NT2/D1 (cell line): Measurements from ENCODE around the gene POLN.

ENCODE experiments used
- DNase-seq: peaks from one replicate; pipeline ENCODE4 v3.0.0-alpha.2; 2011; ENCODE audit warnings: low read depth, low spot score
- H3K27me3 ChIP-seq: 2 replicates; pipeline ENCODE4 v1.6.0; 2011; ENCODE audit warnings: mild to moderate bottlenecking; ENCODE audit not compliant: insufficient read length, insufficient read depth
- H3K36me3 ChIP-seq: 2 replicates; pipeline ENCODE4 v1.6.1; 2011; ENCODE audit warnings: mild to moderate bottlenecking, low read length, mixed read lengths; ENCODE audit not compliant: insufficient read depth, insufficient read length
- H3K4me1 ChIP-seq: 2 replicates; pipeline ENCODE4 v1.5.1; 2011; ENCODE audit not compliant: insufficient read depth, insufficient read length
- H3K4me3 ChIP-seq: 2 replicates; pipeline ENCODE4 v1.5.1; 2011; ENCODE audit warnings: low read depth; ENCODE audit not compliant: insufficient read length
- H3K9ac ChIP-seq: 2 replicates; pipeline ENCODE4 v1.6.0; 2011; ENCODE audit warnings: low read depth; ENCODE audit not compliant: insufficient read length
- H3K9me3 ChIP-seq: 2 replicates; pipeline ENCODE4 v1.5.1; 2011; ENCODE audit warnings: mild to moderate bottlenecking, low read length; ENCODE audit not compliant: insufficient read depth
- SUZ12 ChIP-seq: IDR thresholded peaks from 2 replicates; pipeline ENCODE4 v1.6.1; 2011; ENCODE audit not compliant: insufficient read length, insufficient read depth; ENCODE audit errors: extremely low read depth
- YY1 ChIP-seq: IDR thresholded peaks from 2 replicates; pipeline ENCODE4 v1.6.1; 2011; ENCODE audit not compliant: insufficient read length, insufficient read depth
- ZNF274 ChIP-seq: IDR thresholded peaks from 2 replicates; pipeline ENCODE4 v1.6.1; 2011; ENCODE audit warnings: mild to moderate bottlenecking, low read depth, low read length

Gene POLN

GRCh38 chr4:2125831-2126230 is 116.1 kb downstream of the POLN start:
- DNase-seq, result no peak
- H3K27me3 ChIP-seq, result no peaks in the 10 kb centered on the region
- H3K36me3 ChIP-seq, result no peaks in the 10 kb centered on the region
- no peak overlapping the region for H3K4me3 ChIP-seq
- no peaks in the 10 kb centered on the region for H3K4me1 ChIP-seq
- H3K9ac ChIP-seq, result no peak overlapping the region
- TF ChIP-seq SUZ12 (no peak), YY1 (no peak), ZNF274 (no peak)
- peaks cover 2% of the 10 kb centered on the region; the same call in 1 of the 2 replicates for H3K9me3 ChIP-seq

GRCh38 chr4:2125023-2125422 is 116.9 kb downstream of the POLN start:
- H3K36me3 ChIP-seq, result no peaks in the 10 kb centered on the region
- H3K9ac ChIP-seq, result no peak overlapping the region
- no peak overlapping the region for H3K4me3 ChIP-seq
- TF ChIP-seq SUZ12, result no peak
- TF ChIP-seq YY1, result no peak
- no peak for TF ChIP-seq ZNF274
- no peaks in the 10 kb centered on the region for H3K27me3 ChIP-seq
- H3K9me3 ChIP-seq, result no peaks in the 10 kb centered on the region
- no peak for DNase-seq
- no peaks in the 10 kb centered on the region for H3K4me1 ChIP-seq

GRCh38 chr4:2116687-2117400 is 125.1 kb downstream of the POLN start:
- TF ChIP-seq YY1 (no peak), ZNF274 (no peak), SUZ12 (no peak)
- Histone ChIP-seq H3K27me3 (no peaks in the 10 kb centered on the region), H3K4me3 (no peak overlapping the region), H3K36me3 (no peaks in the 10 kb centered on the region), H3K4me1 (no peaks in the 10 kb centered on the region), H3K9me3 (no peaks in the 10 kb centered on the region), H3K9ac (no peak overlapping the region)
- DNase-seq, result no peak

- H3K36me3 ChIP-seq, result no peaks in the 10 kb centered on the region
- no peaks in the 10 kb centered on the region for H3K27me3 ChIP-seq
- no peak for TF ChIP-seq SUZ12
- TF ChIP-seq ZNF274, result no peak
- no peak for TF ChIP-seq YY1
- H3K9ac ChIP-seq, result no peak overlapping the region
- H3K4me1 ChIP-seq, result no peaks in the 10 kb centered on the region
- H3K4me3 ChIP-seq, result no peak overlapping the region
- DNase-seq, result no peak
- peaks cover 30% of the 10 kb centered on the region for H3K9me3 ChIP-seq
Measured at GRCh38 chr4:2105559-2105958, 136.4 kb downstream of the POLN start.

- Histone ChIP-seq H3K4me3 (no peak overlapping the region), H3K9me3 (peaks cover 30% of the 10 kb centered on the region), H3K36me3 (no peaks in the 10 kb centered on the region), H3K27me3 (no peaks in the 10 kb centered on the region), H3K4me1 (no peaks in the 10 kb centered on the region), H3K9ac (no peak overlapping the region)
- DNase-seq, result no peak
- TF ChIP-seq ZNF274, result no peak
Measured at GRCh38 chr4:2104556-2105345, 137.2 kb downstream of the POLN start.

GRCh38 chr4:2103843-2104547 is 137.9 kb downstream of the POLN start:
- DNase-seq, result no peak
- no peak overlapping the region for H3K4me3 ChIP-seq
- TF ChIP-seq ZNF274 (no peak), SUZ12 (no peak), YY1 (no peak)
- H3K9ac ChIP-seq, result no peak overlapping the region
- H3K27me3 ChIP-seq, result no peaks in the 10 kb centered on the region
- H3K4me1 ChIP-seq, result no peaks in the 10 kb centered on the region
- peaks cover 30% of the 10 kb centered on the region for H3K9me3 ChIP-seq
- H3K36me3 ChIP-seq, result no peaks in the 10 kb centered on the region

- Histone ChIP-seq H3K4me1 (no peaks in the 10 kb centered on the region), H3K27me3 (no peaks in the 10 kb centered on the region), H3K4me3 (no peak overlapping the region), H3K36me3 (no peaks in the 10 kb centered on the region), H3K9ac (no peak overlapping the region), H3K9me3 (peaks cover 30% of the 10 kb centered on the region)
- DNase-seq, result no peak
- TF ChIP-seq ZNF274 (no peak), SUZ12 (no peak), YY1 (no peak)
Measured at GRCh38 chr4:2103127-2103842, 138.6 kb downstream of the POLN start.
